ENCODE results near the gene CCSER1.

GRCh38 chr4:90449626-90450025 lies 322.4 kb downstream of the CCSER1 start:
- TF ChIP-seq, protein P1, sequence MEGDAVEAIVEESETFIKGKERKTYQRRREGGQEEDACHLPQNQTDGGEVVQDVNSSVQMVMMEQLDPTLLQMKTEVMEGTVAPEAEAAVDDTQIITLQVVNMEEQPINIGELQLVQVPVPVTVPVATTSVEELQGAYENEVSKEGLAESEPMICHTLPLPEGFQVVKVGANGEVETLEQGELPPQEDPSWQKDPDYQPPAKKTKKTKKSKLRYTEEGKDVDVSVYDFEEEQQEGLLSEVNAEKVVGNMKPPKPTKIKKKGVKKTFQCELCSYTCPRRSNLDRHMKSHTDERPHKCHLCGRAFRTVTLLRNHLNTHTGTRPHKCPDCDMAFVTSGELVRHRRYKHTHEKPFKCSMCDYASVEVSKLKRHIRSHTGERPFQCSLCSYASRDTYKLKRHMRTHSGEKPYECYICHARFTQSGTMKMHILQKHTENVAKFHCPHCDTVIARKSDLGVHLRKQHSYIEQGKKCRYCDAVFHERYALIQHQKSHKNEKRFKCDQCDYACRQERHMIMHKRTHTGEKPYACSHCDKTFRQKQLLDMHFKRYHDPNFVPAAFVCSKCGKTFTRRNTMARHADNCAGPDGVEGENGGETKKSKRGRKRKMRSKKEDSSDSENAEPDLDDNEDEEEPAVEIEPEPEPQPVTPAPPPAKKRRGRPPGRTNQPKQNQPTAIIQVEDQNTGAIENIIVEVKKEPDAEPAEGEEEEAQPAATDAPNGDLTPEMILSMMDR (IDR thresholded peaks at IDR 0.05) = no peak
- TF ChIP-seq POLR2A (IDR thresholded peaks at IDR 0.05; ENCODE audit: low read depth) = no peak
- TF ChIP-seq EP300 (IDR thresholded peaks at IDR 0.05) = no peak
- no peak for TF ChIP-seq POLR2AphosphoS5 (IDR thresholded peaks at IDR 0.05)

Measured in esophagus muscularis mucosa (tissue), 4 donors.